Common myeloid progenitor, CD34-positive (primary cell): ENCODE measurements around the gene RIT2.

ENCODE experiments used
- CTCF ChIA-PET: fragments of 350-600 bp; sonication (Branson Sonifier 250); formaldehyde crosslinking; loops from one replicate; lab custom pipeline; 2021; ENCODE audit warnings: antibody characterized with exemption; lab: Charles Lee
- POLR2A ChIA-PET: fragments of 350-600 bp; sonication (Branson Sonifier 250); formaldehyde crosslinking; loops from one replicate; lab custom pipeline; 2021; ENCODE audit warnings: antibody characterized with exemption; lab: Charles Lee
- DNase-seq, 3 donors: peaks; one replicate each; pipeline versions ENCODE4 v3.0.0 to v3.0.0-alpha.2; 2013
- H3K27ac ChIP-seq, 2 experiments: 1 replicate in 1 of 2; 2 replicates in 1 of 2; pipeline ENCODE4 v1.7.0; 2013; ENCODE audit warnings: inconsistent platforms in 2 of 2, low read length in 2 of 2, mild to moderate bottlenecking in 2 of 2, low read depth in 1 of 2, moderate library complexity in 1 of 2; ENCODE audit not compliant: severe bottlenecking in 2 of 2, insufficient read depth in 1 of 2, poor library complexity in 1 of 2
- H3K27me3 ChIP-seq, 5 experiments: replicated peaks in 2 of 5; 1 replicate in 3 of 5; 2 replicates in 2 of 5; pipeline versions ENCODE4 v1.6.1 to v1.7.0; 2013; ENCODE audit warnings: low read length in 4 of 5, mild to moderate bottlenecking in 2 of 5, moderate library complexity in 2 of 5, inconsistent platforms in 1 of 5; ENCODE audit not compliant: insufficient read depth in 5 of 5, control insufficient read depth in 4 of 5
- H3K36me3 ChIP-seq, 4 experiments: 1 replicate in 2 of 4; 2 replicates in 2 of 4; pipeline versions ENCODE4 v1.6.1 to v1.7.0; 2013; ENCODE audit warnings: low read length in 3 of 4, control low read depth in 1 of 4, mild to moderate bottlenecking in 1 of 4; ENCODE audit not compliant: control insufficient read depth in 4 of 4, insufficient read depth in 4 of 4
- H3K4me1 ChIP-seq, 4 experiments: 1 replicate in 3 of 4; 2 replicates in 1 of 4; pipeline versions ENCODE4 v1.6.1 to v1.7.1; 2013; ENCODE audit warnings: low read length in 3 of 4, mild to moderate bottlenecking in 3 of 4, control low read depth in 1 of 4, inconsistent platforms in 1 of 4, moderate library complexity in 1 of 4; ENCODE audit not compliant: control insufficient read depth in 4 of 4, insufficient read depth in 4 of 4; ENCODE audit errors: control extremely low read depth in 1 of 4
- H3K4me3 ChIP-seq, 7 experiments: 1 replicate in 4 of 7; 2 replicates in 3 of 7; pipeline versions ENCODE4 v1.5.1 to v1.7.0; 2013; ENCODE audit warnings: mild to moderate bottlenecking in 7 of 7, low read length in 6 of 7, moderate library complexity in 6 of 7, inconsistent platforms in 2 of 7, low read depth in 2 of 7, control low read depth in 1 of 7; ENCODE audit not compliant: insufficient read depth in 4 of 7, control insufficient read depth in 1 of 7; ENCODE audit errors: extremely low read depth in 1 of 7
- H3K9me3 ChIP-seq, 5 experiments: 1 replicate in 4 of 5; 2 replicates in 1 of 5; pipeline versions ENCODE4 v1.6.1 to v1.7.1; 2013; ENCODE audit warnings: low read length in 4 of 5, mild to moderate bottlenecking in 2 of 5, inconsistent platforms in 1 of 5, low read depth in 1 of 5, moderate library complexity in 1 of 5; ENCODE audit not compliant: control insufficient read depth in 4 of 5, insufficient read depth in 2 of 5; ENCODE audit errors: control extremely low read depth in 1 of 5
- WGBS: methylation state at CpG from one replicate; pipeline ENCODE4 v1.1.5; 2013; ENCODE audit not compliant: insufficient coverage; 5-methylcytosine and 5-hydroxymethylcytosine counted together

Gene RIT2

GRCh38 chr18:42838546-42839145 lies 276.8 kb downstream of the RIT2 start:
- no peaks in the 10 kb centered on the region for H3K4me1 ChIP-seq
- 94% methylated on average over 4 of the region's 5 CpGs for WGBS
- DNase-seq: no peak
- ChIA-PET POLR2A (no interaction called here), CTCF (no interaction called here)
- H3K27ac ChIP-seq: no peak overlapping the region
- no peak overlapping the region for H3K4me3 ChIP-seq
- H3K9me3 ChIP-seq: peaks cover 0 to 2% (median 0%) of the 10 kb centered on the region in 5 experiments
- no peaks in the 10 kb centered on the region for H3K27me3 ChIP-seq
- no peaks in the 10 kb centered on the region for H3K36me3 ChIP-seq

- POLR2A ChIA-PET: no interaction called here
- no peaks in the 10 kb centered on the region for H3K4me1 ChIP-seq
- no peak overlapping the region for H3K4me3 ChIP-seq
- CTCF ChIA-PET: no interaction called here
- no peaks in the 10 kb centered on the region for H3K27me3 ChIP-seq
- H3K27ac ChIP-seq: no peak overlapping the region
- DNase-seq: no peak
- H3K9me3 ChIP-seq: no peaks in the 10 kb centered on the region
- no peaks in the 10 kb centered on the region for H3K36me3 ChIP-seq
These were observed 284.5 kb downstream of the RIT2 start for GRCh38 chr18:42830936-42831335.

- H3K9me3 ChIP-seq: no peaks in the 10 kb centered on the region
- no peak overlapping the region for H3K27ac ChIP-seq
- no peaks in the 10 kb centered on the region for H3K27me3 ChIP-seq
- WGBS: 100% methylated on average over 1 of the region's 1 CpG
- no peaks in the 10 kb centered on the region for H3K4me1 ChIP-seq
- ChIA-PET CTCF (no interaction called here), POLR2A (no interaction called here)
- no peak for DNase-seq
- H3K36me3 ChIP-seq: no peaks in the 10 kb centered on the region
- no peak overlapping the region for H3K4me3 ChIP-seq
These were observed 286.6 kb downstream of the RIT2 start for GRCh38 chr18:42828881-42829280.

- no peak for DNase-seq
- Histone ChIP-seq H3K4me3 (no peak overlapping the region), H3K27ac (no peak overlapping the region), H3K4me1 (no peaks in the 10 kb centered on the region), H3K9me3 (no peaks in the 10 kb centered on the region), H3K27me3 (no peaks in the 10 kb centered on the region), H3K36me3 (no peaks in the 10 kb centered on the region)
- ChIA-PET POLR2A (no interaction called here), CTCF (no interaction called here)
These were observed 291.3 kb downstream of the RIT2 start for GRCh38 chr18:42824178-42824577.

- ChIA-PET POLR2A (no interaction called here), CTCF (no interaction called here)
- no peak overlapping the region for H3K27ac ChIP-seq
- no peaks in the 10 kb centered on the region for H3K4me1 ChIP-seq
- no peak for DNase-seq
- no peaks in the 10 kb centered on the region for H3K36me3 ChIP-seq
- H3K4me3 ChIP-seq: no peak overlapping the region
- 83% methylated on average over 2 of the region's 3 CpGs for WGBS
- no peaks in the 10 kb centered on the region for H3K9me3 ChIP-seq
- H3K27me3 ChIP-seq: no peaks in the 10 kb centered on the region
These were observed 292.8 kb downstream of the RIT2 start for GRCh38 chr18:42822711-42823110.

- H3K36me3 ChIP-seq: no peaks in the 10 kb centered on the region
These were observed 294.0 kb downstream of the RIT2 start for GRCh38 chr18:42821492-42821891.

GRCh38 chr18:42814618-42815017 lies 300.9 kb downstream of the RIT2 start:
- ChIA-PET POLR2A (no interaction called here), CTCF (no interaction called here)
- H3K9me3 ChIP-seq: no peaks in the 10 kb centered on the region

More at GRCh38 chr18:42821492-42821891, 294.0 kb downstream of the RIT2 start:
- WGBS: no CpG with 5 or more reads among the region's 4 CpGs
- CTCF ChIA-PET: no interaction called here
- H3K4me3 ChIP-seq: no peak overlapping the region
- H3K9me3 ChIP-seq: no peaks in the 10 kb centered on the region
- DNase-seq: no peak
- POLR2A ChIA-PET: no interaction called here
- no peaks in the 10 kb centered on the region for H3K4me1 ChIP-seq
- no peaks in the 10 kb centered on the region for H3K27me3 ChIP-seq
- no peak overlapping the region for H3K27ac ChIP-seq

More at GRCh38 chr18:42814618-42815017, 300.9 kb downstream of the RIT2 start:
- WGBS: 93% methylated on average over 3 of the region's 4 CpGs
- no peak overlapping the region for H3K27ac ChIP-seq
- no peak for DNase-seq
- H3K4me3 ChIP-seq: no peak overlapping the region
- no peaks in the 10 kb centered on the region for H3K4me1 ChIP-seq
- H3K27me3 ChIP-seq: no peaks in the 10 kb centered on the region
- no peaks in the 10 kb centered on the region for H3K36me3 ChIP-seq
